SK-N-SH (cell line): ENCODE data around the gene CDC42EP3.

ENCODE experiments used
- FOXM1 ChIP-seq: IDR thresholded peaks from 2 replicates; pipeline ENCODE4 v1.4.0; 2012; ENCODE audit warnings: low read depth, mild to moderate bottlenecking
- NFIC ChIP-seq: IDR thresholded peaks from 2 replicates; pipeline ENCODE4 v1.4.0; 2012; ENCODE audit warnings: borderline replicate concordance
- TAF1 ChIP-seq: IDR thresholded peaks from 2 replicates; pipeline ENCODE4 v1.6.1; 2012; ENCODE audit warnings: low read depth, mild to moderate bottlenecking, low read length, moderate library complexity, borderline replicate concordance
- TF ChIP-seq, protein P1 (sequence below): fragments of 150-350 bp; IDR thresholded peaks from 2 replicates; pipeline ENCODE4 v1.6.1; 2017; ENCODE audit warnings: antibody characterized with exemption, low read length, low read depth, borderline replicate concordance
- TF ChIP-seq, protein P2 (sequence below): IDR thresholded peaks from 2 replicates; pipeline ENCODE4 v1.4.0; 2012; ENCODE audit warnings: low read depth

DNA sequence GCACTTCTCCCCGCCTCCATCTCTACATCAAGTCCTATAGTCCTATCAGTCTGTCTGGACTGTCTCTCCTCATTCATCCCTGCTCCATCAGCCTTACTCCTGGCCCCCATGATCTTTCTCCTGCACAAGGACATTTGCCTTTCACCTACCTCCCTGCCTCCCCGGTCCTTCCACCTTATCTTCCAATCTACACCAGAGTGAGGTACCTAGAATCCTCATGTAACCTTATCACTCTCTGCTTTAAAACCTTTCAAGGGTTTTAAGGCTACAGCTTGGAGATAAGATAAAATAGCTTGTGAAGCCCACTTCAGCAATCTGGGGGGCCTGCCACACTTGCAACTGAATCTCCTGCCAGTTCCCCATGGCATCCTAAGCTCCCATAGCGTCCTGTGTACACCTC lies 12.8 kb downstream of the CDC42EP3 start:
- TF ChIP-seq TAF1 (no peak), NFIC (no peak), FOXM1 (no peak)
- TF ChIP-seq, protein P1, sequence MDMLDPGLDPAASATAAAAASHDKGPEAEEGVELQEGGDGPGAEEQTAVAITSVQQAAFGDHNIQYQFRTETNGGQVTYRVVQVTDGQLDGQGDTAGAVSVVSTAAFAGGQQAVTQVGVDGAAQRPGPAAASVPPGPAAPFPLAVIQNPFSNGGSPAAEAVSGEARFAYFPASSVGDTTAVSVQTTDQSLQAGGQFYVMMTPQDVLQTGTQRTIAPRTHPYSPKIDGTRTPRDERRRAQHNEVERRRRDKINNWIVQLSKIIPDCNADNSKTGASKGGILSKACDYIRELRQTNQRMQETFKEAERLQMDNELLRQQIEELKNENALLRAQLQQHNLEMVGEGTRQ, result no peak
- TF ChIP-seq, protein P2, sequence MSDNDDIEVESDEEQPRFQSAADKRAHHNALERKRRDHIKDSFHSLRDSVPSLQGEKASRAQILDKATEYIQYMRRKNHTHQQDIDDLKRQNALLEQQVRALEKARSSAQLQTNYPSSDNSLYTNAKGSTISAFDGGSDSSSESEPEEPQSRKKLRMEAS, result no peak
